Testis (tissue), 3 donors: ENCODE measurements around the gene CFAP47. TPM values are rescaled to one million over a fixed set of nuclear protein-coding genes. Genes with fewer than 3 reads are reported as not detected.
"Not testable (repeated sequence)": the region's sequence is repeated elsewhere in the genome, so short reads cannot be mapped to it uniquely, and the experiment has no call there.

Experiments
- DNase-seq: peaks from one replicate; pipeline ENCODE4 v3.0.0-alpha.2; 2019
- H3K27ac ChIP-seq, 2 donors: fragments of 200-600 bp; sonication (generic); one replicate each; pipeline ENCODE4 v1.5.1; 2019
- H3K27me3 ChIP-seq: fragments of 200-600 bp; sonication (generic); one replicate; pipeline ENCODE4 v1.5.1; 2019
- H3K36me3 ChIP-seq: fragments of 200-600 bp; sonication (generic); one replicate; pipeline ENCODE4 v1.5.1; 2017; ENCODE audit warnings: low read depth; ENCODE audit errors: missing control alignments
- H3K4me1 ChIP-seq: fragments of 200-600 bp; sonication (generic); one replicate; pipeline ENCODE4 v1.5.1; 2019
- H3K4me3 ChIP-seq, 2 donors: fragments of 200-600 bp; sonication (generic); one replicate each; pipeline ENCODE4 v1.5.1; 2017 to 2019
- H3K9me3 ChIP-seq: fragments of 200-600 bp; sonication (generic); one replicate; pipeline ENCODE4 v1.5.1; 2017
- CTCF ChIP-seq, 3 experiments: fragments of 450-650 bp in 2 of 3; fragments of 200-600 bp in 1 of 3; sonication (generic) in 1 of 3; IDR thresholded peaks; one replicate each; pipeline ENCODE4 v1.5.1; 2016 to 2019; ENCODE audit warnings: antibody characterized with exemption in 3 of 3, mild to moderate bottlenecking in 2 of 3, moderate library complexity in 1 of 3
- POLR2A ChIP-seq: fragments of 450-650 bp; IDR thresholded peaks from one replicate; pipeline ENCODE4 v1.6.1; 2017; ENCODE audit warnings: antibody characterized with exemption, mild to moderate bottlenecking, moderate library complexity
- WGBS, 2 donors: methylation state at CpG; one replicate each; pipeline ENCODE4 v1.1.5; 2018; 5-methylcytosine and 5-hydroxymethylcytosine counted together
- intact Hi-C: fragments of 100-400 bp; cut with DNase I; formaldehyde crosslinking; loops from one replicate; pipeline ENCODE4 v1.15.1; 2023; ENCODE audit warnings: low total_unique reads
- polyA plus RNA-seq: library from polyadenylated mRNA; stranded (reverse); fragments of 350-450 nt; fragmentation: Illumina TruSeq; extraction: RNeasy Lipid Tissue Mini Kit (QIAGEN cat#74804); gene quantifications from one replicate; pipeline ENCODE4 v1.2.3, GENCODE V29; 2014; ENCODE audit warnings: low read depth, low replicate concordance; ENCODE audit not compliant: insufficient read depth
- total RNA-seq, 2 donors: library from RNA; depleted of rRNA; stranded (reverse); fragments of >200 nt; gene quantifications; one replicate each; pipeline ENCODE4 v1.2.3, GENCODE V29; 2016

CFAP47 gene
- total and polyA plus RNA-seq, 3 donors from 2014 or later: 2.9 to 5.4 (median 3.2) TPM

DNA sequence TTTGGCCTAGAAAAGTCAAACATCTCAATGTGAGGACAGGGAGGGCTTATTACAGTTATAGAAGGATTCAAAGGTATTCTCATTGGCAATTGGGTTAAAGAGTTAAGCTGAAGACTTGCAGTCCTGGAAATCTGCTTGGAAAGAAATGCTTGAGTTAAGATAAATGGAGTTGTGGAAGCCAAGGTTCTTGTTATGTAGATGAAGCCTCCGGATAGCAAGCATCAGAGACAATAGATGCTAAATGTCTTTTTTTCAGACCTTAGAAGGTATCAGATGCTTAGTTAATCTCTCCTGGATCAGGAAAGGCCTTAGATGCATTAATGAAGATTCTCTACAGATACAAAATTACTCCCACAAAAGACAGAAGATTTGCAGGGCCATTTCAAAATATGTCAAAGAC, 299.3 kb downstream of the CFAP47 start:
- Histone ChIP-seq H3K27ac (no peak overlapping the region), H3K36me3 (no peaks in the 10 kb centered on the region), H3K27me3 (no peaks in the 10 kb centered on the region), H3K4me3 (no peak overlapping the region), H3K9me3 (no peaks in the 10 kb centered on the region), H3K4me1 (no peaks in the 10 kb centered on the region)
- intact Hi-C loops: no loop called here
- no peak for DNase-seq
- TF ChIP-seq CTCF (IDR thresholded peaks at IDR 0.05) (no peak), POLR2A (no peak)
- WGBS, 2 donors: 57 to 83% methylated on average over 1 of the region's 1 CpG

DNA sequence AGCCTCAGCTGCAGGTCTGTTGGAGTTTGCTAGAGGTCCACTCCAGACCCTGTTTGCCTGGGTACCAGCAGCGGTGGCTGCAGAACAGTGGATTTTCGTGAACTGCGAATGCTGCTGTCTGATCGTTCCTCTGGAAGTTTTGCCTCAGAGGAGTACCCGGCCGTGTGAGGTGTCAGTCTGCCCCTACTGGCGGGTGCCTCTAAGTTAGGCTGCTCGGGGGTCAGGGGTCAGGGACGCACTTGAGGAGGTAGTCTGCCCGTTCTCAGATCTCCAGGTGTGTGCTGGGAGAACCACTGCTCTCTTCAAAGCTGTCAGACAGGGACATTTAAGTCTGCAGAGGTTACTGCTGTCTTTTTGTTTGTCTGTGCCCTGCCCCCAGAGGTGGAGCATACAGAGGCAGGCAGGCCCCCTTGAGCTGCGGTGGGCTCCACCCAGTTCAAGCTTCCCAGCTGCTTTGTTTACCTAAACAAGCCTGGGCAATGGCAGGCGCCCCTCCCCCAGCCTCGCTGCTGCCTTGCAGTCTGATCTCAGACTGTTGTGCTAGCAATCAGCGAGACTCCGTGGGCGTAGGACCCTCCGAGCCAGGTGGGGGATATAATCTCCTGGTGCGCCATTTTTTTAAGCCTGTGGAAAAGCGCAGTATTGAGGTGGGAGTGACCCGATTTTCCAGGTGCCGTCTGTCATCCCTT, 315.4 kb downstream of the CFAP47 start:
- H3K27ac ChIP-seq, H3K9me3 ChIP-seq, intact Hi-C loops, H3K36me3 ChIP-seq, H3K27me3 ChIP-seq, DNase-seq, H3K4me3 ChIP-seq, H3K4me1 ChIP-seq: not testable (repeated sequence)
- 94 to 96% methylated on average over 19 to 20 of the region's 21 CpGs for WGBS, 2 donors

GRCh38 chrX:36241397-36241796, 321.9 kb downstream of the CFAP47 start:
- TF ChIP-seq CTCF (IDR thresholded peaks at IDR 0.05): no peak
- no peak for TF ChIP-seq POLR2A
- 100% methylated on average over 1 of the region's 1 CpG; no CpG with 5 or more reads in 1 of the 2 donors for WGBS, 2 donors
- H3K36me3 ChIP-seq: no peaks in the 10 kb centered on the region
- no peaks in the 10 kb centered on the region for H3K9me3 ChIP-seq
- intact Hi-C loops: no loop called here
- no peak overlapping the region for H3K27ac ChIP-seq
- H3K27me3 ChIP-seq: no peaks in the 10 kb centered on the region
- no peak for DNase-seq
- H3K4me1 ChIP-seq: no peaks in the 10 kb centered on the region
- no peak overlapping the region for H3K4me3 ChIP-seq

GRCh38 chrX:36266155-36266554, 346.6 kb downstream of the CFAP47 start:
- WGBS, 2 donors: 88% methylated on average over 3 to 5 of the region's 5 CpGs
- DNase-seq: no peak
- Histone ChIP-seq H3K36me3 (no peaks in the 10 kb centered on the region), H3K27me3 (no peaks in the 10 kb centered on the region), H3K4me3 (no peak overlapping the region), H3K27ac (no peak overlapping the region), H3K9me3 (no peaks in the 10 kb centered on the region), H3K4me1 (no peaks in the 10 kb centered on the region)
- TF ChIP-seq POLR2A: no peak
- no peak for TF ChIP-seq CTCF (IDR thresholded peaks at IDR 0.05)
- intact Hi-C loops: no loop called here

GRCh38 chrX:36310136-36310535, 390.6 kb downstream of the CFAP47 start:
- intact Hi-C loops: no loop called here
- Histone ChIP-seq H3K4me3 (no peak overlapping the region), H3K27me3 (no peaks in the 10 kb centered on the region), H3K27ac (no peak overlapping the region), H3K9me3 (no peaks in the 10 kb centered on the region), H3K36me3 (no peaks in the 10 kb centered on the region), H3K4me1 (no peaks in the 10 kb centered on the region)
- DNase-seq: no peak
- TF ChIP-seq POLR2A: no peak
- no peak for TF ChIP-seq CTCF (IDR thresholded peaks at IDR 0.05)
- WGBS, 2 donors: 31 to 63% methylated on average over 1 of the region's 1 CpG
